ENCODE results near the gene RHOB. TPM values are rescaled to one million over a fixed set of nuclear protein-coding genes. Genes with fewer than 3 reads are reported as not detected.
"Not testable (repeated sequence)": the region's sequence is repeated elsewhere in the genome, so short reads cannot be mapped to it uniquely, and the experiment has no call there.

The RHOB gene
- total RNA-seq, 2 donors from 2014 or later, result 77.5 to 165 TPM

- TF ChIP-seq, protein P1, sequence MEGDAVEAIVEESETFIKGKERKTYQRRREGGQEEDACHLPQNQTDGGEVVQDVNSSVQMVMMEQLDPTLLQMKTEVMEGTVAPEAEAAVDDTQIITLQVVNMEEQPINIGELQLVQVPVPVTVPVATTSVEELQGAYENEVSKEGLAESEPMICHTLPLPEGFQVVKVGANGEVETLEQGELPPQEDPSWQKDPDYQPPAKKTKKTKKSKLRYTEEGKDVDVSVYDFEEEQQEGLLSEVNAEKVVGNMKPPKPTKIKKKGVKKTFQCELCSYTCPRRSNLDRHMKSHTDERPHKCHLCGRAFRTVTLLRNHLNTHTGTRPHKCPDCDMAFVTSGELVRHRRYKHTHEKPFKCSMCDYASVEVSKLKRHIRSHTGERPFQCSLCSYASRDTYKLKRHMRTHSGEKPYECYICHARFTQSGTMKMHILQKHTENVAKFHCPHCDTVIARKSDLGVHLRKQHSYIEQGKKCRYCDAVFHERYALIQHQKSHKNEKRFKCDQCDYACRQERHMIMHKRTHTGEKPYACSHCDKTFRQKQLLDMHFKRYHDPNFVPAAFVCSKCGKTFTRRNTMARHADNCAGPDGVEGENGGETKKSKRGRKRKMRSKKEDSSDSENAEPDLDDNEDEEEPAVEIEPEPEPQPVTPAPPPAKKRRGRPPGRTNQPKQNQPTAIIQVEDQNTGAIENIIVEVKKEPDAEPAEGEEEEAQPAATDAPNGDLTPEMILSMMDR (IDR thresholded peaks at IDR 0.05), result no peak
- Histone ChIP-seq H3K9me3 (no peaks in the 10 kb centered on the region), H3K27ac (no peak overlapping the region), H3K4me1 (no peaks in the 10 kb centered on the region), H3K4me3 (no peak overlapping the region), H3K9ac (ENCODE audit: low read depth in 2 of 2, low read length in 2 of 2) (no peak overlapping the region), H3K27me3 (no peaks in the 10 kb centered on the region), H3K36me3 (no peaks in the 10 kb centered on the region)
- no peak for DNase-seq
- intact Hi-C loops (cut with DNase I), result no loop called here
These were observed 9.3 kb downstream of the RHOB start for GRCh38 chr2:20456116-20456571.

DNA sequence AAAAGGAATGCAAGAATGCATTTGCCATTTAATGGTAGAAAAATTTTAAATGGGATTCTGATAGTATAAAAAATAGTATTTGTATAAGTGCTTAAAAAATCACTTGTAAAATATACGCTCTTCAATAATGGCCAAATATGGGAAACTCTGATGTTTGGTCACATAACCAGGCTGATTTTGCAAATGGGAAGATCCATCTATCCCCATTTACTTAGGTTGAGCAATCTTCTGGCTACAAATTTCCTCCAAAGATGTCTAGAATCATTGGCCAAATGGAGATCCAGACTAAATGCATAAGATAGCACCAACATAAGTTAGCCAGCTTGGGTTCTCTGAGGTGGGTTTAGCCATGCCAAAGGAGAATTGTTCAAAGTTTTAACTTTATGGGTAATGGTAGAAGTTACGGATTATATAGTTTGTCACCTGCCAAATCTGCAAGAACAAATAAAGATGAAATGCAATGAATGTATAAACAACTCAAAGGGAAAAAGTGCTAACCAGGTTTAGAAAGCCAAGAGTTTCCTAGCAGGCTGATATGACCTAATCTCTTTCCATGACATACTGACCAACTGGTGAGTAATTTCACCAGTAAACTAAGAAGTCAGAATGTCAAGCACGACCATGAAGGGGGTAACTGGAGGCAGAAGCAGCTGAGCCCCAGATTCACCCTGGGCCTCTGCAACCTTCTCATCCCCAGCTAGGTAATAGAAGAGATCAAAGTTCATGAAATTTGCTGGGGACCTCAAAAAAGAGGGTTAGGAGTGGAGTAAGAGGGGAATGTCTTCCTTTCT is 10.0 kb downstream of the RHOB start:
- Histone ChIP-seq H3K4me3 (no peak overlapping the region), H3K9me3 (no peaks in the 10 kb centered on the region), H3K27me3 (no peaks in the 10 kb centered on the region), H3K27ac (no peak overlapping the region), H3K4me1 (no peaks in the 10 kb centered on the region), H3K36me3 (no peaks in the 10 kb centered on the region), H3K9ac (ENCODE audit: low read depth in 2 of 2, low read length in 2 of 2) (no peak overlapping the region)
- TF ChIP-seq, protein P1 (IDR thresholded peaks at IDR 0.05), result no peak
- DNase-seq, result no peak
- intact Hi-C loops (cut with DNase I), result no loop called here

DNA sequence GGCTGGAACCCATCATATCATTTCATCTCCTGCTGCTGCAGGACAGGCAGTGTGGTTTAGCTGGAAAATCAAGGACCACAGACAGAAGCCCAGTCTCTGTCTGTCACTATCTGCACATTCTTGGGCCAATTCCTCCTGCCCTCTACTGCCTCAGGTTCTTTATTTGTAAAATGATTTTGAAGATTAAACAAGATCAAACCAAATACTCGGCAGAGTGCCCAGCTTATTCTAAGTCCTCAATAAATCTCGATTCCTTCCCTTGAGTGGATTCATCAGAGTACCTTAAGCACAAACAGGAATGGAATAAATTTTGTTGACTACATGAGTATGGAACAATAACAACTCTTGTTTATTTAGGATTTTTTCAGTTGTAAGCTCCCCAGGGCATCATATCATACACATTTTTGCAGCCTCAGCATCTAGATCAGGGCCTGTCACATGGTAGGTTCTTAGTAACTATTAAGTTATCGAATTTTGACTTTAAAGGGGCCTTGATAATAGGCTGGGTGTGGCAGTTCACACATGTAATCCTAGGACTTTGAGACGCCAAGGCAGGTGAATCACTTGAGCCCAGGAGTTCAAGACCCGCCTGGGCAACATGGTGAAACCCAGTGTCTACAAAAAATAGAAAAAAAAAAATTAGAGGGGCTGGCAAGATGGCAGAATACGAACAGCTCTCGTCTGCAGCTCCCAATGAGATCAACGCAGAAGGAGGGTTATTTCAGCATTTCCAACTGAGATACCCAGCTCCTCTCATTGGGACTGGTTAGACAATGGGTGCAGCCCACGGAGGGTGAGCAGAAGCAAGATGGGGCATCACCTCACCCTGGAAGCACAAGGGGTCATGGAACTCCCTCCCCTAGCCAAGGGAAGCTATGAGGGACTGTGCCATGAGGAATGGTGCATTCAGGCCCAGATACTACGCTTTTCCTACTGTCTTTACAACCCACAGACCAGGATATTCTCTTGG is 11.1 kb downstream of the RHOB start:
- intact Hi-C loops (cut with DNase I), result no loop called here
- H3K27ac ChIP-seq, result no peak overlapping the region

DNA sequence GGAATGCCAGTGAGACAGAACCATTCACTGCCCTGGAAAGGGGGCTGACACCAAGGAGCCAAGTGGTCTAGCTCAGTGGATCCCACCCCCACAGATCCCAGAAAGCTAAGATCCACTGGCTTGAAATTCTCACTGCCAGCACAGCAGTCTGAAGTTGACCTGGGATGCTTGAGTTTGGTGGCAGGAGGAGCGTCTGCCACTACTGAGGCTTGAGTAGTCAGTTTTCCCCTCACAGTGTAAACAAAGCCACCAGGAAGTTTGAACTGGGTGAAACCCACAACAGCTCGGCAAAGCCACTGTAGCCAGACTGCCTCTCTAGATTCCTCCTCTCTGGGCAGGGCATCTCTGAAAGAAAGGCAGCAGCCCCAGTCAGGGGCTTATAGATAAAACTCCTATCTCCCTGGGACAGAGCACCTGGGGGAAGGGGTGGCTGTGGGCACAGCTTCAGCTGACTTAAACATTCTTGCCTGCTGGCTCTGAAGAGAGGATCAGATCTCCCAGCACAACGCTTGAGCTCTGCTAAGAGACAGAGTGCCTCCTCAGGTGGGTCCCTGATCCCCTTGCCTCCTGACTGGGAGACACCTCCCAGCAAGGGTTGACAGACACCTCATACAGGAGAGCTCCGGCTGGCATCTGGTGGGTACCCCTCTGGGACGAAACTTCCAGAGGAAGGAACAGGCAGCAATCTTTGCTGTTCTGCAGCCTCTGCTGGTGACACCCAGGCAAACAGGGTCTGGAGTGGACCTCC is 12.0 kb downstream of the RHOB start:
- intact Hi-C loops (cut with DNase I); H3K9me3 ChIP-seq; H3K9ac ChIP-seq (ENCODE audit: low read depth in 2 of 2, low read length in 2 of 2); H3K4me3 ChIP-seq; H3K36me3 ChIP-seq; DNase-seq; H3K27me3 ChIP-seq; H3K27ac ChIP-seq; H3K4me1 ChIP-seq: not testable (repeated sequence)

More for the DNA sequence above, 11.1 kb downstream of the RHOB start:
- DNase-seq, result no peak
- TF ChIP-seq, protein P1 (IDR thresholded peaks at IDR 0.05), result no peak
- no peaks in the 10 kb centered on the region for H3K4me1 ChIP-seq
- no peak overlapping the region for H3K9ac ChIP-seq (ENCODE audit: low read depth in 2 of 2, low read length in 2 of 2)
- no peaks in the 10 kb centered on the region for H3K36me3 ChIP-seq
- H3K27me3 ChIP-seq, result no peaks in the 10 kb centered on the region
- no peaks in the 10 kb centered on the region for H3K9me3 ChIP-seq
- H3K4me3 ChIP-seq, result no peak overlapping the region

GRCh38 chr2:20465716-20466394 is 19.0 kb downstream of the RHOB start:
- H3K4me1 ChIP-seq, result no peaks in the 10 kb centered on the region

More at GRCh38 chr2:20465716-20466394, 19.0 kb downstream of the RHOB start:
- Histone ChIP-seq H3K9ac (ENCODE audit: low read depth in 2 of 2, low read length in 2 of 2) (no peak overlapping the region), H3K36me3 (no peaks in the 10 kb centered on the region), H3K9me3 (no peaks in the 10 kb centered on the region), H3K4me3 (no peak overlapping the region), H3K27ac (no peak overlapping the region), H3K27me3 (no peaks in the 10 kb centered on the region)
- no peak for DNase-seq
- TF ChIP-seq, protein P1 (IDR thresholded peaks at IDR 0.05), result no peak
- intact Hi-C loops (cut with DNase I), result no loop called here

Data from colonic mucosa (tissue), 4 donors.